GM19467 (cell line): ENCODE measurements around the gene MDFIC.

ENCODE experiments used
- ATAC-seq: cut with Tn5 transposase; IDR thresholded peaks from one replicate; pipeline ENCODE4 v1.9.1; 2021; ENCODE audit warnings: mild to moderate bottlenecking, moderate library complexity; ENCODE audit not compliant: unreplicated experiment

Gene MDFIC

GRCh38 chr7:115032715-115033703, 111.1 kb downstream of the MDFIC start:
- ATAC-seq: no peak

GRCh38 chr7:115033917-115034459, 112.1 kb downstream of the MDFIC start:
- ATAC-seq: no peak

GRCh38 chr7:115034515-115034914, 112.6 kb downstream of the MDFIC start:
- no peak for ATAC-seq

GRCh38 chr7:115037128-115037802, 115.4 kb downstream of the MDFIC start:
- no peak for ATAC-seq

- no peak for ATAC-seq
Observed at GRCh38 chr7:115038158-115038557, 116.3 kb downstream of the MDFIC start.

- no peak for ATAC-seq
Observed at GRCh38 chr7:115040057-115040456, 118.2 kb downstream of the MDFIC start.

GRCh38 chr7:115040495-115040894, 118.6 kb downstream of the MDFIC start:
- ATAC-seq: no peak

GRCh38 chr7:115042596-115042995, 120.7 kb downstream of the MDFIC start:
- no peak for ATAC-seq

GRCh38 chr7:115043605-115044004, 121.7 kb downstream of the MDFIC start:
- no peak for ATAC-seq

GRCh38 chr7:115044224-115044623, 122.3 kb downstream of the MDFIC start:
- no peak for ATAC-seq

GRCh38 chr7:115047958-115048720, 126.2 kb downstream of the MDFIC start:
- ATAC-seq: no peak

- no peak for ATAC-seq
Observed at GRCh38 chr7:115052706-115053105, 130.8 kb downstream of the MDFIC start.

GRCh38 chr7:115054478-115055065, 132.7 kb downstream of the MDFIC start:
- ATAC-seq: no peak

- no peak for ATAC-seq
Observed at GRCh38 chr7:115056019-115056418, 134.1 kb downstream of the MDFIC start.

- no peak for ATAC-seq
Observed at GRCh38 chr7:115058726-115059125, 136.8 kb downstream of the MDFIC start.

- ATAC-seq: no peak
Observed at GRCh38 chr7:115059321-115059720, 137.4 kb downstream of the MDFIC start.

GRCh38 chr7:115060095-115060870, 138.4 kb downstream of the MDFIC start:
- ATAC-seq: peak; percentile 81

GRCh38 chr7:115066050-115066449, 144.2 kb downstream of the MDFIC start:
- no peak for ATAC-seq

- no peak for ATAC-seq
Observed at GRCh38 chr7:115066634-115067033, 144.7 kb downstream of the MDFIC start.

- no peak for ATAC-seq
Observed at GRCh38 chr7:115068220-115068619, 146.3 kb downstream of the MDFIC start.
